Activated CD8-positive, alpha-beta memory T cell treated with anti-CD3 and anti-CD28 coated beads for 1 hour (primary cell): ENCODE measurements around the gene TMEM9.

Experiments used
- DNase-seq, 2 donors: peaks; one replicate each; pipeline ENCODE4 v3.0.0-alpha.2; 2020; ENCODE audit warnings: low read depth in 1 of 2; ENCODE audit errors: extremely low read depth in 1 of 2

TMEM9 gene

GRCh38 chr1:201085902-201086735 is 68.2 kb downstream of the TMEM9 start:
- DNase-seq: peak in 1 of 2 donors; percentile 11
